ENCODE results near the gene CLHC1.
"Not testable (repeated sequence)": the region's sequence is repeated elsewhere in the genome, so short reads cannot be mapped to it uniquely, and the experiment has no call there.

Gene CLHC1

GRCh38 chr2:55232084-55232862, at the start of gene CLHC1, which contains the start of gene RPS27A:
Gene CLHC1, minus strand, starts transcription at chr2:55232293. Its CDS starts 9,882 bp downstream, at chr2:55222411.
Gene RPS27A, plus strand, starts transcription at chr2:55232688. Its CDS starts 137 bp downstream, at chr2:55232825.
- DNase-seq = peak; percentile 96

- DNase-seq = not testable (repeated sequence)
These were observed 48.9 kb upstream of the CLHC1 start for GRCh38 chr2:55280851-55281546.

DNA sequence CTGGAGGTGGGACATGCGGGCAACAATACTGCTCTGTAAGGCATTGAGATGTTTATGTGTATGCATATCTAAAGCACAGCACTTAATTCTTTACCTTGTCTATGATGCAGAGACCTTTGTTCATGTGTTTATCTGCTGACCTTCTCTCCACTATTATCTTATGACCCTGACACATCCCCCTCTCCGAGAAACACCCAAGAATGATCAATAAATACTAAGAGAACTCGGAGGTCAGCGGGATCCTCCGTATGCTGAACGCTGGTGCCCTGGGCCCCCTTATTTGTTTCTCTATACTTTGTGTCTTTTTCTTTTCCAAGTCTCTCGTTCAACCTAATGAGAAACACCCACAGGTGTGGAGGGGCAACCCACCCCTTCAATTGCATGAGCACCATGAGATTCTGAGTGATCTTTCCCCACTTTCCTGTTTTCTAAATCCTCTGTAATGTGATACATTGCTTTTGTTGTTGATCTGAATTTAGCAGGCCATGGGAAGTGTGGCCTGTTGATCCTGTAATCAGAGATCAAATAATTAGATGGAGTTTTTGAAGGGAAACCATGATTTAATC, 47.8 kb upstream of the CLHC1 start:
- not testable (repeated sequence) for DNase-seq

DNA sequence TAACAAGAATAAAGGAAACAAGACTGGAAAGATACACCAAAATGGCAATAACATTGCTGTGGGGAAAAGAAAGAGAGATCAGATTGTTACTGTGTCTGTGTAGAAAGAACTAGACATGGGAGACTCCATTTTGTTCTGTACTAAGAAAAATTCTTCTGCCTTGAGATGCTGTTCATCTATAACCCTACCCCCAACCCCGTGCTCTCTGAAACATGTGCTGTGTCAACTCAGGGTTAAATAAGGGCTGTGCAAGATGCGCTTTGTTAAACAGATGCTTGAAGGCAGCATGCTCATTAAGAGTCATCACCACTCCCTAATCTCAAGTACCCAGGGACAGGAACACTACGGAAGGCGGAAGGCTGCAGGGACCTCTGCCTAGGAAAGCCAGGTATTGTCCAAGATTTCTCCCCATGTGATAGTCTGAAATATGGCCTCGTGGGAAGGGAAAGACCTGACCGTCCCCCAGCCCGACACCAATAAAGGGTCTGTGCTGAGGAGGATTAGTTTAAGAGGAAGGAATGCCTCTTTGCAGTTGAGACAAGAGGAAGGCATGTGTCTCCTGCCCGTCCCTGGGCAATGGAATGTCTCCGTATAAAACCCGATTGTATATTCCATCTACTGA, 47.2 kb upstream of the CLHC1 start:
- not testable (repeated sequence) for DNase-seq

DNA sequence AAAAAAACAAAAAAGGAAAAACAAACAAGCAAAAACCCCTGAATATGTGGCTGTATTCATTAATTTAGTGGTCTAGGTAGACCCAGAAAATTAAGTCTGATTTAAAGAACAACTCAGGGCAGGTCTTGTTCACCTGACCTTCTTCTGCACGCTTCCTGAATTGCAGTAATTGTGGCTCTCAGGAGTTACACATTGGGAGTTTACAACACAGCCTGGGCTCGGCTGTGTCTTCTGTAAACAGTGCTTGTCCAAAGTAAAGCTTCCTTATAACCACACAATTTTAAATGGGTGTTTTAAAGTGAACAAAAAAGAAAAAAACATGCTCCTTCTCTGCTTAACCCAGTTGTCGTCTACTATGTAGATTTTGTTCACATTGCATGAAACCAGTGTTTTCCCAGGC, 45.2 kb upstream of the CLHC1 start:
- no peak for DNase-seq

GRCh38 chr2:55274346-55274745, 42.3 kb upstream of the CLHC1 start:
- not testable (repeated sequence) for DNase-seq

DNA sequence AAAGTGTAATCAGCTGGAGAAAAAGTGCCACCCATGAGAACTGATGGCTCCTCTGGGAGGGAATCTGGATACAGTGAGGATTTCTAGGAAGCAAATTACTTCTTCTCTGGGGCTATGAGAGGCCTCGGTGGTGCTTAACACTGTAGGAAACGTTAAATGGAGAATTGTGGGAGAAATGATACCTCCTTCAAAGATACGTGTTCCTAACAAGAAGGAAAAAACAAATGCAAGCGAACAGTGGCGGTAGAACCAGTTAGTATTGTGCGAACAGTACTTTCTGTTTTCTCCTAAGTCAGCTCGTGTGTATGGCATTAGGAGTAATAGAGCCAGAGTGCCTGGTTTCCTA, 37.5 kb upstream of the CLHC1 start:
- DNase-seq = no peak

DNA sequence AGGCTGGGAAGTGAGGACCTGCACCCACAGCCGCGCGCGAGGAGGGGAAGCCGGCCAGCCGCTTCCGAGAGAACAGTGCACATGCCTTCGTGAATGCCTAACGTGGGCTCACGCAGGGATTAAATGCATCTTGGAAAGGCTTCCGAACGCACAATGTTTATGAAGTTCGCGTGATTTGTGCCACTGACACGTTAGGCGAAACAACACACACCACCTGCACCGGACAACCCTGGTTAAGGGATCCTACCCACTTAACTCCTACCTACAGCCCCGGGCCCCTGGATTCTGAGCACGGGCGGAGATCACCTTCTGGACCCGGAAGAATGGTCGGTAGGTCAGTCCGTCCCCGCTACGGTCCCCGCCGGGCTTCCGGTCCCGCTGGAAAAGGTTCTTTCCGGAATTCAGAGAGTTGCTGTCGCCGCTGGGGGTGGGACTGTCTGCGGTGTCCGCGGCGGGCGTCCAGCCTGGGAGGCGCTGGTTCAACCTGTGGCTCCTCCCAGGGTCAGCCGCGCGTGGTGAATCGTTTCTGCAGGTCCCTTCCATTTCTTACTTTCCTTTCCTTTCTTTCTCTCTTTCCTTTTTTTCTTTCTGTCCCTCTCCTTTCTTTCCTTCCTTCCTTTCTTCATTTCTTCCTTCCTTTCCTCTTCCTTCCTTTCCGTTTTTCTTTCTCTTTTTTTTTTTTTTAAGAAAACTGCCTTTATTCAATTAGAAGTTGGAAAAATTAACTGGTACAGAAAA, 37.0 kb upstream of the CLHC1 start, which contains the start of gene MTIF2:
Gene MTIF2, minus strand, starts transcription at position 325 of the 738 bp plus-strand sequence. CDS start 5,373 bp downstream, outside the sequence.
- peak; percentile 86 for DNase-seq

DNA sequence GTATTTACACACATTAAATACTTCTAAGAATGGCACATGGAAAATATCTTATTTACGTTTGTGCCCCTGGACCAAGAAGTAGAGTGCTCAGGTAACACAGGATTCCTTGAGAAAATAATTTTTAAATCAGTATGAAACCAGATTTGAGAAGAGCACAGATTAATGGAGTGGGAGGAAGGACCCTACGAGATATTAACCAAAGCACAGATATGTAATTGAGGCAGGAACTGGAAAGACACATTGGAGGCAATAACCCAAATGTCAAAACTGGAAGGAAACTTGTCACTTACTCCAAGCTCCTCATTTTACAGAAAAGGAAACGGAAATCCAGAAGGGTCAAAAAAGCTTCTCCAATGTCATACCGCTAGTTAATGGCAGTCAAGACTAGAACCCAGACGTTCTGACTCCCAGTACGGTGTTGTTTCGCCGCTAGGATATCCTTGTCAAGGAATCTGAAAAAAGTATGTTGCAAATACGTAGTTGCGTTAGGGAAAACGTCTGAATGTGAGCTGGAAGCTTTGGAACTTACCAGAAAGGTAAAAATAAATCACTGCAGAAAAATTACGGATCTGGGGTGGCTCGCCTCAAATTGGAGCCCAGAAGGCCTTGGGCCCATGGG, 36.3 kb upstream of the CLHC1 start:
- no peak for DNase-seq

GRCh38 chr2:55259586-55259985, 27.5 kb upstream of the CLHC1 start:
- not testable (repeated sequence) for DNase-seq

DNA sequence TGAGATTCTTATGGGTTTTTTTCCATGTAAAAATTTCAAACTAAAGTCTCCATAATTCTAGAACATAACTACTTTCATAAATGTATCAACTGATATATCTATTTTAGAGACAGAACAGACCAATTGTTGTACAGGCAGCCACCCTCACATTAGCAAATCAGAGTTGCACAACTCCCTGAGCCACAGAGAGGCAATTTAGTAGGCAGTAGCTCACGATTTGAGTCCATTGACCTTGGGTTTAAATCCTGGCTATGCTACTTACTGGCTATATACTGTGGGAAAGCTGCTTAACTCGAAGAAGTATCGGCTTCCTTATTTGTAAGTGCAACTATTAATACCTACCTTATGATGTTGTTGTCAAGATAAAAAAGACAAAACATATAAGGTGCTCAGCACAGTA, 20.7 kb upstream of the CLHC1 start:
- DNase-seq = no peak

- no peak for DNase-seq
These were observed 14.9 kb upstream of the CLHC1 start for GRCh38 chr2:55247025-55247424.

DNA sequence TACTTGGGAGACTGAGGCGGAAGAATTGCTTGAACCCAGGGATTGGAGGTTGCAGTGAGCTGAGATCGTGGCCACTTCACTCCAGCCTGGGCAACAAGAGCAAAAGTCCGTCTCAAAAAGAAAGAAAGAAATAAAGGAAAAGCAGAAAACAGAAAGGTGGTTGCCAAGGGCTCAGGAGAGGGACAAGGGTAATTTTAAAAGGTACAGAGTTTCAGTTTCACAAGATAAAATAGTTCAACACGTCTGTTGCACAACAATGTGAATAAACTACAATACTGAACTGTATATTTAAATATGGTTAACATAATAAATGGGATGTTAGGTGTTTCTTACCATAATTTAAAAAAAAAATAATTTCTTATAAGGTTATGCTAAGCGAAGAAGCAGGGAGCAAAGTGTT, 13.3 kb upstream of the CLHC1 start:
- DNase-seq = no peak

GRCh38 chr2:55242617-55243016, 10.5 kb upstream of the CLHC1 start:
- no peak for DNase-seq

DNA sequence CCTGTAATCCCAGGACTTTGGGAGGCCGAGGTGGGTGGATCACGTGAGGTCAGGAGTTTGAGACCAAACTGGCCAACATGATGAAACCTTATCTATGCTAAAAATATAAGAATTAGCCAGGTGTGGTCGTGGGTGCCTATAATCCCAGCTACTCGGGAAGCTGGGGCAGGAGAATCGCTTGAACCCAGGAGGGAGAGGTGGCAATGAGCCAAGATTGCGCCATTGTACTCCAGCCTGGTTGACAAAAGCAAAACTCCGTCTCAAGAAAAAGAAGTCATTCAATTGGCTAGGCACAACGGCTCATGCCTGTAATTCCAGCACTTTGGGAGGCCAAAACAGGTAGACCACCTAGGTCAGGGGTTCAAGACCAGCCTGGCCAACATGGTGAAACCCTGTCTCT, 9.5 kb upstream of the CLHC1 start:
- DNase-seq = not testable (repeated sequence)

DNA sequence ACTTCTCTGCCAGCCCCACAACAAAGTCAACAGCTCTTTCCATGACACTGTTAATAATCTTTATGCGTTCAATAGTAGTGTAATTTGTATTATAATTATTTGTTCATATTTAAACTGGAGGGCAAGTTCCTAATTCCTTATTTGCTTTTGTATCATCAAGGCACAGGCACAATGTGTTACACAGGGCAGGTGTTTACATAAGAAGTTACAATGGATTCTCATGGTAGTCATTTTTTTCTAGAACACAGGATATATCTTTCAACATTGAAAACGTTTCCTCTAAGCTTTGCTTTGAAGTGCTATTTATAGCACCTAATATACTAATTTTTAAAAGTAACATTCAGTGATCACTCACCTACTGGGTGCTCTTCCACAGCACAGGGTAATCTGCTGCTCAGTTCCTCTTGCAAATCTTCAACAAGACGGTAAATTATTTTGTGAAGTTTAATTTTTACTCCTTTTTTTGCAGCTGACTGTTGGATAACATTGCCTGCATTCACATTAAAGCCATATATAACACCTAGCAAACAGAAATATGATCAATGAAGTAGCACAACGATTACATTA, 7.6 kb upstream of the CLHC1 start:
- no peak for DNase-seq

DNA sequence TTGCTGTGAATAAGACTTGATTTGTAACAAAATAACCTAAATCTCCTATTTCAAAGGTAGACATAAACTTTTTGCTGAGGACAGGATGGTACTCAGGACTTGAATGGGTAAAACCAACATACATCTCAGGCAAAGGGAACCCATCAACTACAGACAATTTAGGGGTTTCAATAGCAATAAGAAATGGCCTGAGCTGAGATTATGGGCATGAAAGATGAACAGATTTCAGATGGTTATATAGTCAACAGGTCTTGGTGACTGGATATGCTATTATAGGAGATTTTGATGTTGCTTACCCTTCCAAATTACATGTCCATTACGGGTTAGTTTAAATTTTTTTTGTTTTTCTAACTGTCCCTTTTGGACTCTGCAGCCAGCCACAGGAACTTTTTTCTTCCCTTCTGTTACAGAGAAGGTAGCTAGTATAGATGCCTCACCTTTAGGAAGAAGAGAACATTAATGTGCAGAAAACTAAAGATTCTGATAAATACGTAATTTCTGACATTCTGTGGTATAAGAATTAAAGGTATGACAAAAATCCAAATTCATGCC, 5.0 kb upstream of the CLHC1 start:
- no peak for DNase-seq

GRCh38 chr2:55235724-55236538, 3.8 kb upstream of the CLHC1 start:
- DNase-seq = no peak

GRCh38 chr2:55233658-55233940, 1.5 kb upstream of the CLHC1 start:
- DNase-seq = no peak

DNA sequence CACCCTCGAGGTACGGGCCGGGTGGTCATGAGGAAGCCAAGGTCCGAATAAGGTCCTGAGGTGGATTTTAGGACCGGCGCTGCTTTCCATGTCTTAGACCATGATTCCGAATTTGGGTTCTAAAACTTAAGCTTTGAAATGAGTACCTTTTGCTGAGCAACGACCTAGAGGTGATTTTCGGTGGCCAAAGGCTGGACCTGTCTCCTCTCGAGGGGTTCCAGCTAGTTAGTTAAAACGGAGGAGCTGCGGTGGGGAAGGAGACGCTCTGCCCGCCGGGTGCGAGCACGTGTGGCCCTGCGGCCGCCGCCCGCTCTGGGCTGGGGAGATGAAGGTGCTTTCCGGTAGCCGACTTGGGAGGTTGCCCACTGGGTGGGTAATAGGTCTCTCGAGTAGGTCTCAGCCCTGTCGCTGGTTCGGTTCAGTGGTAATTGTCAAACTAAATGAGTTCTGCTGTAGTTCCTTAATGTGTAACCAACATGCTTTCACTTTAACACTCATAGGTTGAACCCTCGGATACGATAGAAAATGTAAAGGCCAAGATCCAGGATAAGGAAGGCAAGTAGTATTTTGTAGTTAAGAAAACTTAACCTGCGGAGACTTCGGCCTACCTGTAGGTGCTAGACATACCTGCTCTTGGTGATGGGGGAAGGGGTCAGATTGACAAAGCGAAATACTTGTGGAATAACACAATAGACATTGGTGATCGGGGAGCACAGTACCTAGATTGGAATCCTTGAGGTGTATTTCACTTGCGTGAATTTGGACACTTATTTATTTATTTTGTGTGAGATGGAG, 967 bp upstream of the CLHC1 start:
- peak; percentile 60 for DNase-seq

Measured in activated T-cell treated with anti-CD3 and anti-CD28 coated beads, Interleukin-2, amount 50 U/mL, for 1 hour (primary cell).